Fibroblast of skin of abdomen (primary cell): ENCODE results near the gene CELF4.

Source experiments
- DNase-seq: peaks from one replicate; pipeline ENCODE4 v3.0.0-alpha.2; 2013

Gene CELF4

DNA sequence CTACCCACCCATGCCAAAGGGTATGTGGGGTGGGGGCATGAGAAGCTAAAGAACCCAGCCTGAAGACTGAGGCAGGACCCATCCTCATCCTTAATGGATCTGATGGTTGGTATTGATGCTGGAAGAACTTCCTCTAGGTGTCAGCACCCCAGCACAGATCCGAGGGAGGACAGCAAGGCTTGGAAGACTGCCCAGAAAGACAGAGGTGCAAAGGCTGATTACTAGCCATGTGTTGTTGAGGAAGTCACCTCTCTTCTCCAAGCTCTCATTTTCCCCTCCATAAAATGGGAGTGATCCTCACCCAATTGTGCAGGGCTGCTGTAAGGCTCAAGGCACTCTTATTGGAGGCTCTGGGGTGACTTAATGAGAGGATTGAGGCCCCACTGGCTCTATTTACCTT lies 256.5 kb downstream of the CELF4 start:
- no peak for DNase-seq

DNA sequence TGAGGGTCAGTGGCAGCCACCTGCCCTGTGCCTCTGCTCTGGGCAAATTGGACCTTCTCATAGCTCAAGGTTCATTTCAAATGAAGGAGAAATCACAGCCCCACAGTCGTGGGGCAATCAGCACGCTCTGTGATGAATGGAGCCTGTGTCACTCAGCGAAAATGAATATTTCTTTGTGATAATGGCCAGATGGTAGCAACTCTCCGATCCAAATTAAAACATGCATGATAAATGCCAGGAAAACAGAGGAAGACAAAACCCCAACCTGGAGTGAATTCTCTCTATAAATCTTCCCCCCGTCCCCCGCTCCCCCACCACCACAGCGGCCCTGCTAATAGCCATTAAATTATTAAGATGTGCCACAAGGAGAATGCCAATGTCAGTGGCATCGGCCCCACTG lies 258.4 kb downstream of the CELF4 start:
- DNase-seq: no peak

DNA sequence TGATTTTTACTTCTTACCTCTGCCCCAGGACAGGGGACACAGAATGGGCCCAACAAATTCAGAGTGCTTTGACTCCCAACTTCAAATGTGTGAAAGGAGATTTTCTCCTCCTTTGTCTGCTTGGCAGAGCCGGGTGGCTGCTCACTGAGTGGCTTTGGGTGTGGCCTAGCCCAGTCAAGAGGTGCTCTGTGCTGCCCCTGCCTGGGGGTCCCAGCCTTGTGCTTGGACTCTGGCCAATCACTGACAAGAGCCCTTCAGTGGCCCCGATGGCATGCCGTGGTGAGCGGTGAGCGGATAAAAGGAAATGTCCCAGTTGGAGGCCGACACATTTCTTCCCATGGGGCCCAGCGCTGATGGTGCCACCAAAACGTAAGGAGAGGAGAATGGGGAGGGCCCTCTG lies 259.2 kb downstream of the CELF4 start:
- DNase-seq: no peak

DNA sequence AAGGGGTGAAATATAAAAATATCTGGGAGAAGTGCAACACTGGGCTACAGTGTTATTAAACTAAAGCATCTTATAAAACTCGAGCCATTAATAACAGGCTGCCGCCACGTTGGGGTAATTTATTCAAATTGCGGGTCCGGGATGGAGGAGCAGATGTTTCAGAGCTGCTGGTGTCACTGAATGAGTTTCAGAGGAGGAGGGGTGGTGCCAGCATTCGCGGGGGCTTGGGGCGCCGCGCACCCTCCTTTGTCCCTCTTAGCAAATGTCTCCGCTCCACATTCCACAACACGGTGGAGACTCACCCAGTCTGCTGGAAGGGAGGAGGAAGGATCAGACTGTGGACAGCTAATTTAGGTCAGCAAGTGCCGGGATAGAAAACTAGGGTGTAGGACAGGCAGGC lies 260.5 kb downstream of the CELF4 start:
- no peak for DNase-seq

DNA sequence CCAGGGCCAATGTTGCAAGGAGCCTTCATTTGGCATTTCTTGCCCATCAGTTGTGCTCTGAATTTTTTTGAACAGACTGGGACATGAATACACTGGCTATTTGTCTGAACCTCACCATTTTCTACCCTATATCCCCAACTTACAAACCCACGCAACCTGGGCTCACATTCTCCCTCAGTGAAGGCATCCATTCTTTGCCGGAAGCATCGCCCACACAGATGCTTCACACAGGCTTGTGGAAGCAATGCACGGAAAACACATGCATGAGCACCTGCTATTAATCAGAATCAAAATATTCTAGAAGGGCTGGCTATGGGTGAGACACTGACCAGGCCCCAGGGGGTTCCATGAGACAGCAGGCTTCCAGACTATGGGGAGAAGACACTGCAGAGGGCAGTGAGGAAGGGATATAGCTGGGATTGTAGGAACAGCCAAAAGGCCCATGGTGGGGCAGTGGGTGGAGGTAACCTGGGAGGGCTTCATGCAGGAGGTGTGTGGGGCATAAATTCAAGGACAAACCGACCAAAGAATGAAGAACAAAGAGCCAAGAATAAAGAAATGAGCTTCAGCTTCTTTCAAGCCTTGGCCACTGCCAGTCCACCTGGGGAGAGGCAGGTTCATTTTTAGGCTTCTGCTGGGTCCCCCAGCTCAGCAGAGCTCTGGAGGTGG lies 261.5 kb downstream of the CELF4 start:
- DNase-seq: peak; percentile 16

- no peak for DNase-seq
Observed at GRCh38 chr18:37303009-37303408, 262.6 kb downstream of the CELF4 start.

GRCh38 chr18:37302519-37302918 lies 263.1 kb downstream of the CELF4 start:
- no peak for DNase-seq

DNA sequence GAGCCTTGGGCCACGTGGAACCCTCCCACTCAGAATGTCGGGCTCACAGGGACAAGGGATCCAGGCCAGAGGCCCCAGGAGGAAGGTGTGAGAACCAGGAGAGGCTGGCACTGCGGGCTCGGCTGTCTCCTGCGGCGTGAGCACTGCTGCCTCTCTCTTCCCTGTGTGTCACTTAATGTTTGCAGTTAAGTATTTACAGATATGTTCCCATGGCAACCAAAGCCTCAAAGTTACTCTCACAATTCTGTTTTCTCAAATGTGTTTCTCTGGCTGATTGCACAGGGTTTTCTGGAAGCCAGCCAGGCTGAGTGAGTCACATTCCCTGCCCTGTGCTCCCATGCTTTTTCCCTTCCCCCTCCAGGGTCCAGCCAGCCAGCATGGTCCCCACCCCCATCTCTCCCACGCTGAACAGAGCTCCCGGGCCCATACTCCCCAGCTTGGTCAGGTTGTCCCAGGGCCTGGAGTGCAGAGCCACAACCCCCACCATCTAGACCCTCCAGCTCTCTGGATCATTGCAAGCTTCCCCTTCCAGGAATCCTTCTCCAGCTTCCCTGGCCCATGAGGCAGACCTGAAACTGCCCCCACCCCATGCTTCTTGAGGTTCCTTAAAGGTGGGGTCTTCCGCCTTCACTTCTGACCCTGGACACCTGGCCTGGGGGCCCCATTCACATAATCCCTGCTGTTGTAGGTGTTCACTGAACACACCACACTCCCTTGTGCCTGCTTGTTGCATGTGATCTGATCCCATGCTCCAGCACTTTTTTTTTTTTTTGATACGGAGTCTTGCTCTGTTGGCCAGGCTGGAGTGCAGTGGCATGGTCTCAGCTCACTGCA lies 265.9 kb downstream of the CELF4 start:
- DNase-seq: peak; percentile 97

GRCh38 chr18:37298816-37299215 lies 266.8 kb downstream of the CELF4 start:
- DNase-seq: no peak

DNA sequence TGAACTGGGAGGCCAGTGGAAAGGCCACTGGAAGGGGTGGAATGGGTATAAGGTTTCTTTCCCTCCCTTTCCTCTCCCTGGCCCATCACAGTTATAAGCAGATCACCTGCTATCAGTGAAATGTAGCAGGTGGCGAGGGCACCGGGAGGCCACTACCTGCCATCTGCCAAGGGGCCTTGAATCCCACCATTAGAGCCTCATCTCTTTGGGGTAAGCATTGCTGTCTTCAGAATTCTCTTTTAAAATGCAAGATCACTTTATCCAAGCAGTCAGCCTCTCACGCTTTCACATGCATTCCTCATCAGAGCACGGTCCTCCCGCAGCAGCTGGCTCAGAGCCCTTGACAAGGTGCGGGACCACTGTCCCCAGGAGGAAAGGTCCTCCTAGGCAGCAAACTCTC lies 268.5 kb downstream of the CELF4 start:
- DNase-seq: no peak

GRCh38 chr18:37294951-37295350 lies 270.6 kb downstream of the CELF4 start:
- DNase-seq: peak; percentile 6

DNA sequence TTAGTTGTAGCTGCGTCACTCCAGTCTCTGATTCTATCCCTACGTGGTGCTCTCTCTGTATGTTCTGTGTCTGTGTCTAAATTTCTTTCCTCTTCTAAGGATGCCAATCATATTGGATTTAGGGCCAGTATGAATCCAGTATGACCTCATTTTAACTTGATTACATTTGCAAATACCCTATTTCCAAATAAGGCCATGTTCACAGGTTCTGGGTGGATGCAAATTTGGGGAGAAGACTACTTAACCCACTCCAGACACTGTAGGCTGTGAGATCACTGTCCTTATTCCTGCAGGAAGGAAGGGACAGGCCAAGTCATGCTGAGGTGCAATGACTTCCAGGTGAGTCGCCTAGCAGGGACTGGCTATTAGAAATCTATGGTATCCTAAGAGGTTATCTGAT lies 272.2 kb downstream of the CELF4 start:
- no peak for DNase-seq

- DNase-seq: no peak
Observed at GRCh38 chr18:37289423-37289822, 276.2 kb downstream of the CELF4 start.

- no peak for DNase-seq
Observed at GRCh38 chr18:37287601-37288000, 278.0 kb downstream of the CELF4 start.

- no peak for DNase-seq
Observed at GRCh38 chr18:37286801-37287200, 278.8 kb downstream of the CELF4 start.

DNA sequence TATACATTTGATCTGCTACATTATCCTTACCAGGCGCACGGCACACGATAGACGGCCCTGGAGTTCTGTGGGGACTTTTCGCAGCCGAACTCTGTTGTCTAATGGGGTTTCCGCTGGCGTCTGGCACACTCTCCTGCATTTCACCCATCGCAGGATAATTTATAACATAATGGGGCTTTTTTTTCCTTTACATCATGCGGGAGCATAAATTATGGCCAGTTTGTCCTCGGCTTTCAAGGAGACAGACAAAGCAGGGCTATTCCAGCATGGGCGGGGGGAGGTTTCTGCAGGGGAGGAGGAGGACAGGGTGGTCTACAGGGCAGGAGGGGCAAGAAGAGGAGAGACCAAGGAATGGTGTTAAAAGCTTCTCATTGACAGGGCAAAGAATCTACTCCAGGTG lies 279.8 kb downstream of the CELF4 start:
- DNase-seq: no peak

GRCh38 chr18:37284260-37284659 lies 281.3 kb downstream of the CELF4 start:
- no peak for DNase-seq

GRCh38 chr18:37282386-37283037 lies 283.1 kb downstream of the CELF4 start:
- DNase-seq: no peak

DNA sequence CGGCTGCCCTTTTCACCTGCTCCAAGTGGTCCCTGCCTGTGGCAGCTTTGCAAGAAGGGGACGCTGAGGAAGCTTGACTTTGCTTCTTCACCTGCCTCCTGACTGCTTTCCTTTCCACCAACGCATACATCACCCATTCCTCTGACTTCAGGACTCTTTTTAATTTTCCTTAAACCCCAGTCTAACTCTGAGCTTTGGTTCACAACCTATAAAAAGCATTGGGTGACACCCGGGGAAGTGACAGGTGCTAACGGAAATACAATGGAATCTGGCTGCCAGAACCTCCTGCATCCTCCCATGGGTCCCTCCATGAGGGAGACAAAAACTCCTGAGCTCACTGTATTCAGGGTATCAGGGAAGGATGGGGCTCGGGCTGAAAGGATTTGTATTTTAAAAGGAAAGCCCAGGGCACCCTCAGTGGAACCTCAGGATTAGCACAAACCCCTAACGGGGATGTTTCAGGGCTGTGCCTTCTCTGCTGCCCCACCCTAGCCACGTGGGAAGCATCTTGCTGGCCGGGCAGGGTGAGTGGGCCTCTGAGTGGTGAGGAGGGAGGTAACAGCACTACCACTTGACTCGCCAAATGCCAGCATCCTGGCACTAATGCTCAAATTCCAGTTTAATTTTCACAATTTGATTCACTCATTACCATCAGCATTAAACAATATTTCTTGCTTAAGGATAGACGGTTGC lies 284.8 kb downstream of the CELF4 start:
- no peak for DNase-seq

GRCh38 chr18:37277804-37278203 lies 287.8 kb downstream of the CELF4 start:
- DNase-seq: no peak

GRCh38 chr18:37276111-37276890 lies 289.3 kb downstream of the CELF4 start:
- DNase-seq: no peak

DNA sequence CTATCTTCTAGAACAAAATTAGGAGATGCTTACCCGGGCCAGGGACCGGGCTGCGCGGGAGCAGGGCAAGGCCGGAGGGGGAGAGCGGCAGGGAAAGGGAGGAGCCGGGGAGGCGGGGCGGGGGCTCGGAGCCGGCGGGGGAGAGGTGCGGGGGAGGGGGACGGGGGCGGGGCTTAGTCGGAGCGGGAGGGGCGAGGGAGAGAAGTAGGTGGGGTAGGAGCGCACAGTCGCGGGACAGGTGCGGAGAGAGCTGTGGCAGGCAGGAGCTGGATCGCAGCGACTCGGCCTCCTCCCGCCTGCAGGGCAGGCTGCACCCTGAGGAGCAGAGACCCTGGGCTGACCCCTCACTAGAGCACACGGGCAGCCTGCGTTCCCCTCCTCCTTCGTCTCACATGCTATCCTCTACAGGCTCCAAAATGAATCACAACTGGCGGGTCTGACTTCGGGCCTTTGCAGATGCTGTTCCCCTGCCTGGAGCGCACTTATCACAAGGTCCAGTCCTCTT lies 290.3 kb downstream of the CELF4 start:
- no peak for DNase-seq
